ENCODE measurements around the gene TPRG1L.

- TF ChIP-seq EZH2phosphoT487 (IDR thresholded peaks at IDR 0.05; ENCODE audit: borderline replicate concordance, low read length): no peak
- TF ChIP-seq CTCF (conservative IDR thresholded peaks at IDR 0.05; ENCODE audit: low read depth, low read length): no peak
- no peak for TF ChIP-seq EZH2 (IDR thresholded peaks at IDR 0.05; ENCODE audit: low read length, unreplicated experiment)
These were observed 29.9 kb downstream of the TPRG1L start for GRCh38 chr1:3654549-3655281.
